SH-SY5Y (cell line): ENCODE results near the gene CDC25A.

ENCODE experiments used
- GATA2 ChIP-seq: IDR thresholded peaks from 2 replicates; pipeline ENCODE4 v1.6.1; 2011; ENCODE audit warnings: mild to moderate bottlenecking, low read depth, low read length
- GATA3 ChIP-seq: IDR thresholded peaks from 2 replicates; pipeline ENCODE4 v1.6.1; 2011; ENCODE audit warnings: low read depth, mild to moderate bottlenecking, low read length, moderate library complexity

DNA sequence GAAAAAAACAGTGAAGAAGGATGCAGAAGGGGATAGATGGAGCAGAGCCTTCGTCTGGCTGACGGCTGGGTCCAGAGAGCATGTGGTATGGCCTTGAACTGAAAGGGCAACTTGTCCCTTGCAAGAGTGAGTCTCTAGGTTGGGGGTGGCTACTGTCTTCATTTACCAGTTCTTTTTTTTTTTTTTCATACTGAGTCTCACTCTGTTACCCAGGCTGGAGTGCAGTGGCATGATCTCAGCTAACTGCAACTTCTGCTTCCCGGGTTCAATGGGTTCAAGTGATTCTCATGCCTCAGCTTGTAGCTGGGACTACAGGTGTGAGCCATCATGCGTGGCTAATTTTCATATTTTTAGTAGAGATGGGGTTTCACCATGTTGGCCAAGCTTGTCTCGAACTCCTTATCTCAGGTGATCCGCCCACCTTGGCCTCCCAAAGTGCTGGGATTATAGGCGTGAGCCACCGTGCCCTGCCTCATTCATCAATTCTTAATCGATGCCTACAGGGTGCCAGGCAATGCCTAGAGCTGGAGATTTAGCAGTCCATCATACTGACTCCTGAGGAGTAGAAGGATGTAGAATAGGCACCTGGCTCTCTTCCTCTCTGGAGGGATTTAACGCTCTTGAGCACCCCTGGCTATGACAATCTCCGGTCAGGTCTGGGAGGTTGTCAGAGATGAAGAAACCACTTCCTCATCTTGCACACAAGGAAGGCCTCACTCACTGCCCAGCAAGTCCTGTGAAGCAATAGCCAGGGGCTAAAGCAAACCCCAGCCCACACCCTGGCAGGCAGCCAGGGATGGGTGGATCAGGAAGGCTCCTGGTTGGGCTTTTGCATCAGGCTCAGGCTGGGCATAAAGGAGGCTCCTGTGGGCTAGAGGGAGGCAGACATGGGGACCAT lies 34.6 kb upstream of the CDC25A start, which contains the start of gene CAMP:
- no peak for TF ChIP-seq GATA2
- no peak for TF ChIP-seq GATA3
